NCI-H2171 (cell line): ENCODE results near the gene LMOD2.

Source experiments
- DNase-seq: peaks from one replicate; lab custom pipeline; 2025; lab: John Stamatoyannopoulos, UW

The LMOD2 gene

DNA sequence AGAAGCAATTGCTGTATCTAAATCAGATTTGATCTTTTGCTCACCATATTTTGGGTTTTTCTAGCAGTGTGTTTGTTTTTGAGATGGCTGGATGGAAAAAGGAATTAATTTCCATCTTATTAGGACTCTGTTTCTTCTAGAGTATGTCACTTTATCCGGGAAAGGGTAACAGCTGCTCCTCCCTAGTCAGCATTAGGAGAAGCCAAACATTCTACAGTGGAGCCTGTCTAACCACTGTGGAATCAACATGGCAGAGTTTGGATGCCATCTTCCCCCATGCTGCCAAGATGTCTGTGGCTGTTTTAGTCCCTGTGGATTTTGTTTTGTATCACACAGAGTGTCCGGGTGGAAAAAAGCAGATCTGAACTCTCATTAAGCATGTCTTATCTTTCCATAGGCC lies 16.0 kb upstream of the LMOD2 start:
- no peak for DNase-seq

DNA sequence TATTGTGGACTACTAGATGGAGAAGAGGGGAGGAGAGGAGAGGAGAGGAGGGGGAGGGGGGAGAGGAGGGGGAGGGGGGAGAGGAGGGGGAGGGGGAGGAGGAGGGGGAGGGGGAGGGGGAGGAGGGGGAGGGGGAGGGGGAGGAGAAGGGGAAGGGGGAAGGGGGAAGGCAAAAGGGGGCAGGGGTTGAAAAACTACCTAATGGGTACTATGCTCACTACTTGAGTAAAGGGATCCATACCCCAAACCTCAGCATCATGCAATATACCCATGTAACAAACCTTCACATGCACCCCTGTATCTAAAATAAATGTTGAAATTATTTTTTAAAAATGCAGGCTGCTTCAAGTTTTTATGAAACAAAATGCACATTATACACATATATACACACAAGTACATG lies 15.1 kb upstream of the LMOD2 start:
- DNase-seq, result no peak

DNA sequence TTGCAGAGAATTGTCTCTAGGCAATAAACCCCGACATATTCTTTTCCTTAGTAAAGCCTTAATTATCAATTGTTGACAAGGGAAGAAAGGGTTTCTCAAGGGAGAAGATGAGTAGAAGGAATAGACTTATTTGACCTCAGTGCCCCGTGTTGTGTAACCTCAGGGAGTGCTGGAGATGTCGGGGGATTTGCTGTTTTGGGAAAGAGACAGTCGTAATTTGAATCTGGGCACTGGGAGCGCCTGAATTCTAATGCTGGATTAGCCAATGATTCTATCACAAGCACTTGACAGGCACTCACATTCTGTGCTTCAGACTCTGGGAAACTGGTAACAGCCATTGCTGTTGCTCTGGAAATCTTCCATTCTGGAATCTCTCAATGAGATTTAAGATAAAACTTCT lies 13.8 kb upstream of the LMOD2 start:
- no peak for DNase-seq

DNA sequence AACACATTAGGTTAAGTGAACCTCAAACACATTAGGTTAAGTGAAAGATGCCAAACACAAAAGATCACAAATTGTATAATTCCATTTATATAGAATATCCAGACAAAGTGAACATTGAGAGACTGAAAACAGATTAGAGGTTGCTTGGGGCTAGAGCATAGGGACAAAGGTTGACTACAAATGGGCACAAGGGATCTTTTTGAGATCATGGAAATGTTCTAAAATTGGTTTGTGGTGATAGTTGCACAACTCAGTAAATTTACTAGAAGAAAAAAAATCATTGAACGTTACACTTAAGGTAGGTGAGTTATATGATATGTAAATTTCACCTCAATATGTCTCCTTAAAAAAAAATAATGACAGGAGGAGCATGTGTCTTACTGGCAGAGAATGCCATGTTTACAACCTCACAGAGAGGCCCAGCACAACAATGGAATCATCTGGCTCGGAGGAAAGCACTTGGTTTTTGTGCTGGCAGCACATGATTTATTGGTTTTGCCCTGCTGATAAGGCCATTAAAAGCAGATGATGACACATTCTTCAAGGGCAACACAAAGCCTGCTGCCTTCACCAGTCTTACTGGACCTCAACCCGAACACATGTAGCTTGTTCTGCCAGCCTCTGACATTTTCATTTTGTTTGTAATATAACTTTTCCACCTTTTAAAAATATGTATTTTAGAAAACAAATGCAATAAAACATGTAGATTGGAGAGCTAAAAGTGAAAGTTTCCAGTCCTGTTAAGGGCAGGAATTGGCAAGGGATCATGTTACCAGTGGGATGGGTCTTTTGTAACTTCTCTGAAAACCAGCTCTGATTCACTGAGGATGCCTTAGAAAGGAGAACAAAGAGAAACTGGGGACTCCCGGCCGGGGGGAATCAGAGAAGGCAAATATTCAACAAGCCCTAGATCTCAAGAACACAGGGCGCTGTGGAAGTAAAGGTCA lies 11.9 kb upstream of the LMOD2 start:
- DNase-seq, result peak; percentile 44

DNA sequence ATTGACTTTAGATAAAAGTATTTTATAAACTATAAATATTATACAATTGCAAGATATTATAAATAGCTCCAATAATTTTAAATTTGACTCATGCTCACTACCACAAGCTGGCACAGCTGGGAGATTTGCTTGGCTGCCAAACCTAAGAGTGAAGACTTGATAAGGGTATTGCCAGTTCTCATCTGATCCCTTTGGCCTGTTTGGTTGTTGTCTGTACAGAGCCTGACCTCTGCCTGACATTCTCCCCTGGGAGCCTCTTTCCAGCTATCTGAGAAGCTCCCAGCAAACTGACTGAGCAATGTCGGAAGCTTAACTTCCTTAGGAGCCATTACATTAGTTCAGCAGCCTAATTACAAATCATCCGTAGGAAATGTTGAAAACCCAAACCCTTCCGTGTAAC lies 10.2 kb upstream of the LMOD2 start:
- DNase-seq, result no peak

GRCh38 chr7:123647106-123647730 lies 8.4 kb upstream of the LMOD2 start:
- DNase-seq, result no peak

DNA sequence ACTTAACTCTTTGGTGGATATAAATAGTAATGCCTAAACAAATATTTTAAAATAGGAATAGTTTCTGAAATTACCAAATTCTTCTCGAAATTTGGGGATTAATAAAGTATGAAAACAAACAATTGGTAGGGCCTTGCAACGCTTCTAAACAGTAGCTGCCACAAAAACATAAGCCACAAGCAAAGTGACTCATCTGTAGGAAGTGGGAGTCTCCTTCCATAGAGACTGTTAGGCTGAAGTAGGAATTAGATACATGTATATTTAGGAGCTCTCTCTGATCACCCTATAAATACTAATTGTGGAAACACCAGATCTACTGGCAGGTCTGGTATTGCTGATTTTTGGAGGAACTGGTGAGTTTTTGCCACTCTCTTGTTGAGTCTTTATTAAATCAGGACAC lies 5.7 kb upstream of the LMOD2 start:
- DNase-seq, result no peak

- no peak for DNase-seq
These were observed 5.1 kb upstream of the LMOD2 start for GRCh38 chr7:123650595-123650994.

DNA sequence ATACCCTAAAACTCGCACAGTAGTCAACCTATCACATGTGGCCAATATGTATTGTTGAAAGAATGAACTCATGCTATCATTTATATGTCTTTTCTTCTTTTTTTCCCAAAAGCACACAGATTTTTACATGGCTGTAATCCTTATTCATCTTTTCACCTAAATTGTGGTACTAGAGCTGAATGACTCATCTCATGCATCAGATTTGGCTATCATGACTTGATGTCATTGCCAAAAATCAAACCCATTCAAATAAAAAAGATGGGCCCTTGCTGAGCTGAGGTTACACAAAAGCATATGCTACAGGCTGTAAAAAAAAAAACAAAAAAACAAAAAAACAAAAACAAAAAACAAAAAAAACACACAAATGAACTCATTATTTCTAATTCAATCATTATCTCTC lies 3.3 kb upstream of the LMOD2 start:
- no peak for DNase-seq

DNA sequence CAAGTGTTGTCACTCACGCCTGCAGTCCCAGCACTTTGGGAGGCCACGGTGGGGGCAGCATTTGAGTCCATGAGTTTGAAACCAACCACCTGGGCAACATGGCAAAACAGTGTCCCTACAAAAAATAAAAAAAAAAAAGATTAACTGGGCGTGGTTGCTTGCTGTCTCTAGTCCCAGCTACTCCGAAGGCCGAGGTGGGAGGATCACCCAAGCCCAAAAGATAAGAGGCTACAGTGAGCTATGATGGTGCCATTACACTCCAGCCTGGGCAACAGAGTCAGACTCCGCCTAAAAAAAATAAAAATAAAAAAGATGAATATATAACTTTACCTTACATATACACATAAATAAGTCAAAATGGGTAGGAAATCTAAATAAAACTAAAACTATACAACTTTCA lies 2.5 kb upstream of the LMOD2 start:
- no peak for DNase-seq

DNA sequence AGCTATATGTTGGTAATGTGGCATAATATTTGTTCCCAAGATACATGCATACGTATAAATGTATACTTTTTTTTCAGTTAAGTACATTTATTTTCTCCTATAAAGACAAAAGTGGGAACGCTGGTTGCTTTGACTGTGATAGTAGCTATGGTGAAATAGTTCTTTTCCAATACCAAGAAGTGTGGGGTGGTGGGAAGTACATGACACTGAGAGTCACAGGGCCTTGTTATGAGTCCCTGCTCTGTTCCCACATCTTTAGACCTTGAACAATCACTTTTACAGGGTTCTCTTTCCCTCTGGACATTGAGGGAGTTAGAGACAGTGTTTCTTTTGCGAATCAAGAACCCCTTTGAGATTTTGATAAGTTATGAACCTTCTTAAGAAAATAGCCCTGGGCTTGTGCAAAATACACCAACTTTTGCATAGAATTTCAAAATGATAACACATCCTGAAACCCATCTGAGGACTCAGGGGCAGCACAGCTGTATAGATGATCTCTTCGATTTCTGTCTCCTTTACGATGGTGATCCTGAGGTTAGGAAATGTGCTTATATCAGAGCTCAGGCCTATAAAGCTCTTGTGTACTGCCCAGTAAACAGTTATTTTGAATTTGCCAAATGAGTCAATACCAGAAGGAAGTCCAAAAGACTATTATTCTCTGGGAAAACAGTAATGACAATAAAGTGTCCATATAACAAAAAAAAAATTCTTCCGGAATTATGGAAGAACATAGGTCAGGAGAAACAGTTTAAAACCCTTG lies 1.1 kb downstream of the LMOD2 start:
- no peak for DNase-seq

DNA sequence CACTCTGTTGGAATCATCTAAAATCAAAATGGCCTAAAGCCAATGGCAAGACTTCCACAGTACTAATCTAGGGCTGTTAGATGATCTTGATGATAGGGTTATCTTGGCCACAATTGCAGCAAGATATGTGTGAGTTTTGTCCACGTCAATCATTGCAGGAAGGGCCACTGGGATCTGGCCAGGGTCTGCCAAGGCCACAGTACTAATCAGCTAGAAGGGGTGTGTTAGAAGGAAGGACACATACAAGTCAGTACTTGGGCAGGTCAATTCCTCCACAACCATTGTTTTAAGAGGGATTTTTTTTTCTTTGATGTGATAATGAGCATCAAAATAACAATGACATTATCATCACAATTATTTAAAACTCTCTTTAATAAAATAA lies 1.6 kb downstream of the LMOD2 start:
- no peak for DNase-seq

DNA sequence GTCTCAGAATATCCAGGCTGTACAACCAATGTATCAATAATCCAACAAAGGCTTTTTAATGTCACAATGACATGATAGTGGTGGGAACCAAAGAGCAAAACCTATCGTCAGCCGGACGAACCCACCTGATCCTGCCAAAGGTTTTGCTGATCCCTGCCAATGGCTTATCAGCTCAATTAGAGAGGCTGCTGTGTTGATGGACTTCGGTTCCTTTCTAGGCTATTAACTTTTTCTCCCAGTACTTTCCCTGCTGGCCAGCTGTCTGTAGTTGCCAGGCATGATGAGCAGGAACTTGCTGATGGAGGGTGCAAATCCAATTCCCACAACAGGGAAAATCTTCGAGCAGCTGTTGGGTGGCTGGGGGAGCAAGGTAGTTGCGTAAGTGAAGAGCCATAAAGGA lies 2.4 kb downstream of the LMOD2 start:
- DNase-seq, result no peak

DNA sequence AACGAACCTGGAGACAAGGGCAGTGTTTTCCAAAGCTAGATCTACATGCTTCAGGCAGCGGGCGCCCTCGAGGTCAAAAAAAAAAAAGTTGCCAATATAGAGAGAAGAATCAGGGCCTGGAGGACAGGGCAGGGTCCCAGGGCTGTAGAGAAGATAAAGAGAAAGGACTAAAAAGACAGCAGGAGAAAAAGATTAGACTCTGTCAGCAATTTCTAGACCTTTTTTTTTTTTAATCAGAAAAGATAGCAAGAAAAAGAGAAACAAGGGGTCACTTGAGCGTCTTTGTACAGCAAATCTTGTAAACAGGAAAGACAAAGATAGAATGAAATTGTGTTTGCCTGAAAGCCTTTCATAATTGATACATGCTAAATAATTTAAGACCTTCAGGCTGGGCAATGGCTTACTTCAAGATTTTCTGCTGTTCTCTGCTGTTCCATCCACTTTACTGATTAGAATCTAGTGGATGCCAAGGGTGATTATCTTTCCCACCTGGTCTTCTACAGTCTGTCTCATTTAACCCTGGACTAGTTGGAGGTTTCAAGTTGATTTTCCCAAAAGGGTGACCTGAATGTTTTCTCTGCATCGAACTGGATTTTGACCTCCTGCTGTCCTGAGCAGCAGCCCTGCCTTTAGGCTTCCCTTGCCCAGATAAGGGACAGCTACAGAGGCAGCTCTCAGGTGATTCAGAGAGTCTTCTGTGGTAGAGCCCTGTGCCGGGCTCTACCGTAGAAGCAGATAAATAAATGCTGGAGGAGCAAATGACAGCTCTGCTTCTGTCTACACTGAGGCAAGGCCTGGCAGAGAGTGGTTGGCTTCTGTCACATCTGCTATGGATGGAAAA lies 5.1 kb downstream of the LMOD2 start:
- DNase-seq, result no peak

DNA sequence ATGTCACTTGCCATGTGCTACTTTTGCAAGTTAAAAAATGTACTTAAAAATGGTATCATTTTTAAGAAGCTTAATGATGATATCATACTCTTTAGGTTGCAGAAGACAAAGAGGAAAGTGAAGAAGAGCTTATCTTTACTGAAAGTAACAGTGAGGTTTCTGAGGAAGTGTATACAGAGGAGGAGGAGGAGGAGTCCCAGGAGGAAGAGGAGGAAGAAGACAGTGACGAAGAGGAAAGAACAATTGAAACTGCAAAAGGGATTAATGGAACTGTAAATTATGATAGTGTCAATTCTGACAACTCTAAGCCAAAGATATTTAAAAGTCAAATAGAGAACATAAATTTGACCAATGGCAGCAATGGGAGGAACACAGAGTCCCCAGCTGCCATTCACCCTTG lies 6.1 kb downstream of the LMOD2 start:
- DNase-seq, result no peak

- DNase-seq, result no peak
These were observed 6.6 kb downstream of the LMOD2 start for GRCh38 chr7:123662293-123662692.

GRCh38 chr7:123662755-123663154 lies 7.1 kb downstream of the LMOD2 start:
- no peak for DNase-seq

DNA sequence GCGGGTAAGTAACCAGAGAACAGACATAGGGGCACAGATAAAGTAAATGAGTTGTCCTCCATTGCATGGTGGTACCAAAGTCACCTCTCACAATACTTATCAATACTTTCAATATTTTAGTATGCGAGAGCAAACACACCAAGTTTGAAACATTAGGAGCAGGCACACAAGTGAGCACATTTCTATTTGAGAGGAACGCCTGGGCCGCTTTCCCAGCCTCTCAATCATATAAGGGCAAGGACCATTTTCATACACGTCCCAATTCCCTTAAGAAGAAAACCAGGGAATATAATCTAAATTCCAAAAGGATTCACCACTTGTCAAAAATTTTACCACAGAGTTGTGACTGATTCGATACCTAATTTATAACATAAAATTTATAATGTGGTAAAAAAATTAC lies 7.5 kb downstream of the LMOD2 start:
- no peak for DNase-seq

- no peak for DNase-seq
These were observed 9.5 kb downstream of the LMOD2 start for GRCh38 chr7:123665157-123665556.

- no peak for DNase-seq
These were observed 10.2 kb downstream of the LMOD2 start for GRCh38 chr7:123665896-123666295.

DNA sequence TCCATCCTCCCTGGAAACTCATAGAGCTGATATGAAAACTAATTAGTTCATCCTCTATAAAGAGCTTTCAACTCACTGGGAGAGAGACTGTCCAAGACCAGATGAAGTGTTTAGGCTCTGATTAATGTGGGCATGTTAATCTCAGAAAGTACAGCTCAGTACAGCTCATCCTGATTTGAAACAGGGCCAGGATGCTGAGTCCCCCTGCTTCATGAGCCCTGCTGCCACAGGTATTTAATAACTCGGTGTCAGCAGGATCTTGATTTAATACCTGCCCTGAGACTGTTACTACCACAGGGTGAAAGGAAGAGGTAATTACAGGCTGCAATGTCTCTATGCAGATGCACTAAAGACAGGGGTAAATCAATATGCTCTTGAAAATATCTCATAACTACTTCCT lies 10.8 kb downstream of the LMOD2 start:
- no peak for DNase-seq

DNA sequence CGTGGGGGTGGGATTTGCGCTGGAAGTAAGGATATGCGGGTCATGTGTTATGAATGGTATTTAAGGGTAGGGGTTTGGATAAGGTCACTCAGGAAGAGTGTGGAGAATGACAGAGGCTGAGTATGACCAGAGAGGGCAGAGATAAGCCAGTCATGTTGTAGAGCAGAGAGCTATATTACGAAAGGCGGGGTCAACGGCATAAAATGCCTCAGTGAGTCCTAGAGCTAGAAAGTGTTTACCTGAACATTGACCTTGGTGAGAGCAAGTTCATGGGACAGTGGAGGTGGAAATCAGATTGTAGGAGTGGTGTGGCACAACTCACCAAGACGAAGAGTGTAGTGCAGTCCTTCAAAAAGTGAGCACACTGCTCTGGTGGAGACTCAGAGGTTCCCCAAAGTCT lies 13.8 kb downstream of the LMOD2 start:
- DNase-seq, result no peak
